ENCODE measurements around the gene IMMP2L.

The IMMP2L gene

DNA sequence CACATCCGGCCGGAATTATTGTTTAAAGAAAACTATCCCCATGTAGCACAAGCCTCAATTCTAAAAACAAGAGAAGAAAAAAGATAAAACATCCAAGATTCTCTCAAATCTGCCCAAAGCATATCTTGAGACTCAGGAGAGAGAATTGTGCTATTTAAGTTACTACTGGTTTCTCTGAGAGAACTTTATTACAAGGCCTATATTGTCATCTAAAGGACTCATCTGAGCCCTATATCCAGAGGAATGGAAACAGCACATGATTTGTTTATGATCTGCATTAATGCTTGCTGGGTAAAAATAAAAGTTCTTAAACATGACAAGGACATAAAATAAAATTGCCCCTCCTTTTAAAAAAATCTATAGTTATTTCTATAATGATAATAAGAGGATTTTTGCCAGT is 446.3 kb downstream of the IMMP2L start:
- in situ Hi-C loops (cut with HindIII; ENCODE audit: low pct_ligation_motif_present, low pct_unique_long_range_greater_than_20kb, low sequenced_read_pairs) = no loop called here
- no peak for DNase-seq

GRCh38 chr7:111113263-111114017 is 448.9 kb downstream of the IMMP2L start:
- in situ Hi-C loops (cut with HindIII; ENCODE audit: low pct_ligation_motif_present, low pct_unique_long_range_greater_than_20kb, low sequenced_read_pairs) = no loop called here
- peak; percentile 66 for DNase-seq

- DNase-seq = no peak
- in situ Hi-C loops (cut with HindIII; ENCODE audit: low pct_ligation_motif_present, low pct_unique_long_range_greater_than_20kb, low sequenced_read_pairs) = no loop called here
These were observed 449.9 kb downstream of the IMMP2L start for GRCh38 chr7:111112439-111112838.

GRCh38 chr7:111108496-111108895 is 453.8 kb downstream of the IMMP2L start:
- no peak for DNase-seq
- in situ Hi-C loops (cut with HindIII; ENCODE audit: low pct_ligation_motif_present, low pct_unique_long_range_greater_than_20kb, low sequenced_read_pairs) = no loop called here

DNA sequence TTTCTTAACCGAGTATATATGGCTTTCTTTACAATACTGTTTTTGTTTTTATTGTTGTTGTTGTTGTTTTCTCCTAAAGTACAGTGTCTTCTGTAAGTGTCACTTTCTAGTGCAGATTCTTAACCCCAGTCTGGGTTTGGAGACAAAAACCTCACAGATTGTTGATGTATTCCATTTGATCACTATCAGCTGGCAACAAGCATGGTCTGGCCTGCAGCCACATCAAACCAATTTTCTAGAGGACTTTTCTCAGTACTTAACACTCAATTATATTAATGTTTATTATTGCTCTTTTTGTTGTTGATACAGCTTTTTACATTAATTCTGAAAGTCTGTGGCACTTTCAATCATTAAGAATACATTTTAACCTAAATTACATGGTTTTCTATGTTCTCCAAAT is 454.3 kb downstream of the IMMP2L start:
- DNase-seq = no peak
- in situ Hi-C loops (cut with HindIII; ENCODE audit: low pct_ligation_motif_present, low pct_unique_long_range_greater_than_20kb, low sequenced_read_pairs) = no loop called here

GRCh38 chr7:111107579-111107978 is 454.7 kb downstream of the IMMP2L start:
- DNase-seq = no peak
- in situ Hi-C loops (cut with HindIII; ENCODE audit: low pct_ligation_motif_present, low pct_unique_long_range_greater_than_20kb, low sequenced_read_pairs) = no loop called here

- in situ Hi-C loops (cut with HindIII; ENCODE audit: low pct_ligation_motif_present, low pct_unique_long_range_greater_than_20kb, low sequenced_read_pairs) = no loop called here
- DNase-seq = no peak
These were observed 457.0 kb downstream of the IMMP2L start for GRCh38 chr7:111105269-111105668.

- in situ Hi-C loops (cut with HindIII; ENCODE audit: low pct_ligation_motif_present, low pct_unique_long_range_greater_than_20kb, low sequenced_read_pairs) = no loop called here
- DNase-seq = no peak
These were observed 457.6 kb downstream of the IMMP2L start for GRCh38 chr7:111104710-111105109.

DNA sequence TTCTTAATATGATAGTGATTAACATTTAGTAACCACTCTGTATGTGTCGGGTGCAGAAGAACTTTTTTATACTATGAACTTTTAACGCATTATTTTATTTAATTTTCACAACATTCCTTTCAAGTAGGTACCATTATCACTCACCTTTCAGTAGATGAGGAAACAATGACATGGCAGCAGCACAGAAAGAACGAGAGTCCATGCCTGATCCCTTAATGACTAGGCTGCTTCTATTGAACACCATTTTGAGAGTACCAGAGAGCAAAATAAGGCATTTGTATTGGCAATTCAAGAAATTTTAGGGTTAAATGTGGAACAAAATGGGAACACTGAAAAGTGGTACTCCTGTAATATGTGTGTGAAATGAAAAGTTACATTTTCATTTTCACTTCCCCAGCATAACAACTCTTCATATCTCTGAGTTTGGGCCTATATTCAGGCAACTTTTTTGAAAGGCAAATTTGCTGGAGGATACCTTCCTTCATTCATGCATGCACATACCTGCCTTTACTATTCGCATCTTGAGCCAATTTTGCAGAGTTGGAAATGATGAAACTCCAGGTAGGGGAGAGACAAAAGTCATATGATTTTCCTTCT is 458.5 kb downstream of the IMMP2L start:
- in situ Hi-C loops (cut with HindIII; ENCODE audit: low pct_ligation_motif_present, low pct_unique_long_range_greater_than_20kb, low sequenced_read_pairs) = no loop called here
- no peak for DNase-seq

DNA sequence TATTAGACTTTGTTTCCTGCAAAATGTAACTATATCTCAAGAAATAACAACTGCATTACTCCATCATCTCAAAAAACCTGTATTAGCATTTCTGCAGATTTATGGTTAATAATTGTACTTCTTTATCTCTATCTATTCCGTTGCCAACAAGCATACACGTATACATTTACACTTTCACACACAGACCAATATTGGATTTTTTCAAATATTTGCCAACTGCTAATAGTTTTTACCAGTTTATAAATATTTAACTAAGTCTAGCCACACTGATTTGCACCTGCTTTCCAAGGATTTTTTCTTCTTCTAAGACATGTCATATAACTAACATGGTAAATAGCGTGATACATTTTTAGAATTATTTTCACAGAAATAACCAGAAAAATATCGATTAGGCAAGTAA is 459.2 kb downstream of the IMMP2L start:
- in situ Hi-C loops (cut with HindIII; ENCODE audit: low pct_ligation_motif_present, low pct_unique_long_range_greater_than_20kb, low sequenced_read_pairs) = no loop called here
- no peak for DNase-seq

DNA sequence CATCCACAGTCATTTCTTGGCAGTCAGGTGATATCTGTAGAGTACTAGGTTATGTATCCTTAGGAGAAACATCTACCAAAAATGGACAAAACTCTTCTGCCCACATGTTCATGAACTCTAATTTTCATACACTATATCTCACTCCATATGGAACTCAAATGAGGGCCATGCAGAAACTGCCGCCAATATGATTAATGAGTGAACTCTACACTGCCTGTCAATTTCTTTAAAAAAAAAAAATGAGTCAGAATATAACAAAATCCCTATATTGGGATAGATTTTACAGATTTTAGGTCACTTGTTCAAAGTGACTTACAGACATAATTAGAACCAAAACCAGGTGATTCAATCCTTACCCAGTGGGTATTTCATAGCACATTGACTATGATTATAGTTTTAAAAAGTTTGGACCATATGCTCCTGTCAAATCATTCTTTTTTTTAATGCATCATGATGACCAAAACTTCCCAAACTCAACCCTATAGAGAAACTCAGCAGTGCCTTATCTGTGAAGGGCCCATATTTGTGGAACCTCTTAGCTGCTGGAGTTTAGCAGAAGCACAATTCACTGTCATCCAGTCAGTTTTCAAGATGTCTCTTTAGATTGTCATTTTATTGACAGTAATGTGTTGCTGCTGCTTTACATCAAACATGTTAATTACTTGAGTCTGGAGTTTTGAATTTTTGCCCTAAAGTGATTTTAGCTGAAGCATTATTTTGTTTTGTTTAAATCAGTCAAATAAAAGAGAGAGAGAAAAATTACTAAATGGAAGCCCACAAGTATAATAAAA is 460.2 kb downstream of the IMMP2L start:
- in situ Hi-C loops (cut with HindIII; ENCODE audit: low pct_ligation_motif_present, low pct_unique_long_range_greater_than_20kb, low sequenced_read_pairs) = no loop called here
- DNase-seq = no peak

- DNase-seq = no peak
- in situ Hi-C loops (cut with HindIII; ENCODE audit: low pct_ligation_motif_present, low pct_unique_long_range_greater_than_20kb, low sequenced_read_pairs) = no loop called here
These were observed 463.4 kb downstream of the IMMP2L start for GRCh38 chr7:111098926-111099250.

GRCh38 chr7:111098011-111098925 is 464.0 kb downstream of the IMMP2L start:
- peak; percentile 64 for DNase-seq
- in situ Hi-C loops (cut with HindIII; ENCODE audit: low pct_ligation_motif_present, low pct_unique_long_range_greater_than_20kb, low sequenced_read_pairs) = no loop called here

DNA sequence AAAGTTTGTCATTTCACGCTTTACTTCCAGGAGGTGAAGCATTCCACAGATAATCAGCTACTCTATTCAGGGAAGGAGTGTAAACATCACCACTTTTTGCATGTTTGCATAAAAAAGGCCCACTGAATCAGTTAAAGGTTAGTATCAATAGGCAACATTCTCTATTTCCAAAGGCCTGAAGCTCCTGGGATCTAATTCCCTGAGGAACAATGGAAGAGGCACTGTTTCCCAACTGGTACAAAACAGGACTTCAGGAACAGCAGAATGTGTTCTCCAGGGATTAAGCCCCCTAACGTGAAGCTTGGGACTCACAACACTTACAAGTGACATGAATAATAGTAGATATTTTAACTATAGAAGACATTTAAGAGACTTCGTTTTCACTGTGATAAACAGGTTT is 465.3 kb downstream of the IMMP2L start:
- in situ Hi-C loops (cut with HindIII; ENCODE audit: low pct_ligation_motif_present, low pct_unique_long_range_greater_than_20kb, low sequenced_read_pairs) = no loop called here
- no peak for DNase-seq

GRCh38 chr7:111094419-111094818 is 467.9 kb downstream of the IMMP2L start:
- no peak for DNase-seq

GRCh38 chr7:111093496-111093895 is 468.8 kb downstream of the IMMP2L start:
- in situ Hi-C loops (cut with HindIII; ENCODE audit: low pct_ligation_motif_present, low pct_unique_long_range_greater_than_20kb, low sequenced_read_pairs) = no loop called here
- no peak for DNase-seq

More at GRCh38 chr7:111094419-111094818, 467.9 kb downstream of the IMMP2L start:
- in situ Hi-C loops (cut with HindIII; ENCODE audit: low pct_ligation_motif_present, low pct_unique_long_range_greater_than_20kb, low sequenced_read_pairs) = no loop called here

- DNase-seq = no peak
- in situ Hi-C loops (cut with HindIII; ENCODE audit: low pct_ligation_motif_present, low pct_unique_long_range_greater_than_20kb, low sequenced_read_pairs) = no loop called here
These were observed 469.7 kb downstream of the IMMP2L start for GRCh38 chr7:111092406-111093236.

Data from ACHN (cell line).